ENCODE data around the gene CYB561. TPM values are rescaled to one million over a fixed set of nuclear protein-coding genes. Genes with fewer than 3 reads are reported as not detected.

The CYB561 gene
- total RNA-seq, 1 donor from 2014 or later, result 8.1 TPM

DNA sequence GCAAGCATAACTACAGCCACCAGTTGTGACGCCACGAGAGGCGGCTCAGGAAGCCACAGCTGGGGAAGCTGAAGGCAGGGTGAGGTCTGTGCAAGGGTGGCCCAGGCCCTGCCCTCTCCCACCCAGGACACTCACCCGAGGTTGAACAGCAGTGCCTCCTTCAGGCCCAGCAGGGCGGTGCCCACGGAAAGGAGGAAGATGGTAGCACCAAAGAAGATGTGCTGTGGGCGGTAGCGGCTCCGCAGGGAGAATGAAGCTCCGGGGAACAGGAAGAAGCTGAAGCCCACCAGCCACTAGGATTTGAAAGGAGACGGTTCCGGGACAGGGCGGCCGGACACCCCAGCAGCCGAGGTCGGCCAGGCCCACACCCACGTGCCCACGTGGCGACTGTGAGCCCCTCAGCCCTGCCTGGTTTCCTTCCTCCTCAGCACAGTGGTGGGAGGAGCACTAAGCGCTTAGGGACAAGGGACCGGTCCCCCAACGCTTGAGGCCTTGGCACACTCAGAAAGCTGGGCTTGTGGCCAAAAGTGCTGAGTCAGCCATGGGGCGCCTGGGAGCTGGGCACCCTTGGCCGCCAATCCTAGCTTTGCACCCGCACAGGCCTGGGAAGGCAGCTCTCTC, 11.0 kb downstream of the CYB561 start:
- no peaks in the 10 kb centered on the region for H3K9me3 Mint-ChIP-seq (ENCODE audit: unreplicated experiment)
- H3K4me2 ChIP-seq (ENCODE audit: low read length), result no peak overlapping the region
- TF ChIP-seq, protein P1, sequence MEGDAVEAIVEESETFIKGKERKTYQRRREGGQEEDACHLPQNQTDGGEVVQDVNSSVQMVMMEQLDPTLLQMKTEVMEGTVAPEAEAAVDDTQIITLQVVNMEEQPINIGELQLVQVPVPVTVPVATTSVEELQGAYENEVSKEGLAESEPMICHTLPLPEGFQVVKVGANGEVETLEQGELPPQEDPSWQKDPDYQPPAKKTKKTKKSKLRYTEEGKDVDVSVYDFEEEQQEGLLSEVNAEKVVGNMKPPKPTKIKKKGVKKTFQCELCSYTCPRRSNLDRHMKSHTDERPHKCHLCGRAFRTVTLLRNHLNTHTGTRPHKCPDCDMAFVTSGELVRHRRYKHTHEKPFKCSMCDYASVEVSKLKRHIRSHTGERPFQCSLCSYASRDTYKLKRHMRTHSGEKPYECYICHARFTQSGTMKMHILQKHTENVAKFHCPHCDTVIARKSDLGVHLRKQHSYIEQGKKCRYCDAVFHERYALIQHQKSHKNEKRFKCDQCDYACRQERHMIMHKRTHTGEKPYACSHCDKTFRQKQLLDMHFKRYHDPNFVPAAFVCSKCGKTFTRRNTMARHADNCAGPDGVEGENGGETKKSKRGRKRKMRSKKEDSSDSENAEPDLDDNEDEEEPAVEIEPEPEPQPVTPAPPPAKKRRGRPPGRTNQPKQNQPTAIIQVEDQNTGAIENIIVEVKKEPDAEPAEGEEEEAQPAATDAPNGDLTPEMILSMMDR (IDR thresholded peaks at IDR 0.05; ENCODE audit: insufficient read depth, low read depth, low read length), result no peak
- TF ChIP-seq EZH2 (IDR thresholded peaks at IDR 0.05; ENCODE audit: insufficient read depth, low read length), result no peak

DNA sequence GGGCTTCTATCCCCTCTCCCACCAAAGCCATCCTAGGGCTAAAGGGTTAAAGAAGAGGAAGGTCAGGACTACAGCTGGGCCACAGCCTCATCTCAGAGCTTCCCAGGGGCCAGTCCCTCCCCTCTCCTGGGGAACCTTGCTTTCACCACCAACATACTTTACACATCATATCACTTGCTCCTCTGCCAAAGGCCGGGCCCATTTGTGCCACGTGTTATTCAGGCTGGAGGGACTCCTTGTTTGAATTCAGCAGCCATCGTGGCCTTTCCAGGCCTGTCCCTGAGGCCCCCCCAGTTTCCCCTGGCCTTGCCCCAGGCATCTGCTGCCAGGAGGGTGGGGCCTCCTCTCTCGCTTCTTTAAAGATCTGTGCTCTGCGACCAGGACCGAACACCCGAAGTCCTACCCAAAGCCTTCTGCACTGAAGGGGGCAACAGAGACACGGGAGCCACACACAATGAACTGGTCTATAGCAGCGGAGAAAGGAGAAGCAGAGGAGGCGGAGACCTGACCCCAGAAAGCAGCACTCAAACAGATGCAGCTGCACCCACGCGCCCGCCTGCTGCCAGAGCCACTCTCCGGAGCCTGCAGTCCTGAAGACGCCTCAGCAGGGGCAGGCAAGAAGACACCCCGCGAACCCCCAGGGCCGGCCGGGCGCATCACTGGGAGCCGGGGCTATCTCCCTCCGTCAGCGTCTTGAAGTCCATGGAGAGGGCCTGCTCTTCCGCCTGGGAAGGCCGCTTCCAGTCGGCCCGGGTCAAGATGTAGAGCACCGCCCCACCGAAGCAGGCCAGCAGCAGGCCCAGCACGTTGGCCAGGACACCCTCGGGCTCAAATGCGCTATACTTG, 12.1 kb downstream of the CYB561 start:
- DNase-seq (ENCODE audit: low read depth) (peak; percentile 93), FAIRE-seq (peak; percentile 41)
- TF ChIP-seq EZH2 (IDR thresholded peaks at IDR 0.05; ENCODE audit: insufficient read depth, low read length), result no peak
- TF ChIP-seq, protein P1 (IDR thresholded peaks at IDR 0.05; ENCODE audit: insufficient read depth, low read depth, low read length), result no peak
- no peak overlapping the region for H2AFZ ChIP-seq (ENCODE audit: low read depth, low read length)
- Mint-ChIP-seq H3K4me3 (ENCODE audit: unreplicated experiment) (no peak overlapping the region), H3K36me3 (ENCODE audit: low read depth, unreplicated experiment) (no peaks in the 10 kb centered on the region), H3K9me3 (ENCODE audit: unreplicated experiment) (no peaks in the 10 kb centered on the region), H3K27ac (ENCODE audit: unreplicated experiment) (peak overlapping the region; percentile 63), H3K27me3 (ENCODE audit: low read depth, unreplicated experiment) (no peaks in the 10 kb centered on the region), H3K4me1 (ENCODE audit: low read depth, unreplicated experiment) (peaks cover 10% of the 10 kb centered on the region)
- H3K9me3 ChIP-seq (ENCODE audit: insufficient read depth, low read depth, low read length), result no peaks in the 10 kb centered on the region
- peak overlapping the region; percentile 85 for H3K27ac ChIP-seq (ENCODE audit: low read depth, low read length)
- peak overlapping the region; percentile 68 for H3K4me2 ChIP-seq (ENCODE audit: low read length)
- no peaks in the 10 kb centered on the region for H3K36me3 ChIP-seq (ENCODE audit: insufficient read depth, low read length)
- H3K79me2 ChIP-seq (ENCODE audit: insufficient read depth, low read length), result no peaks in the 10 kb centered on the region
- H3K9ac ChIP-seq (ENCODE audit: low read length), result peak overlapping the region; percentile 74
- H4K20me1 ChIP-seq (ENCODE audit: insufficient read depth, low read length), result peaks cover 7% of the 10 kb centered on the region
- H3K4me1 ChIP-seq (ENCODE audit: insufficient read depth, low read length), result peaks cover 33% of the 10 kb centered on the region
- no peak overlapping the region for H3K4me3 ChIP-seq (ENCODE audit: insufficient read depth, low read depth, low read length)
- no peaks in the 10 kb centered on the region for H3K27me3 ChIP-seq (ENCODE audit: insufficient read depth, low read length)

More for the DNA sequence above, 11.0 kb downstream of the CYB561 start:
- H3K4me1 Mint-ChIP-seq (ENCODE audit: low read depth, unreplicated experiment), result peaks cover 15% of the 10 kb centered on the region
- H3K4me3 Mint-ChIP-seq (ENCODE audit: unreplicated experiment), result no peak overlapping the region
- no peaks in the 10 kb centered on the region for H3K36me3 Mint-ChIP-seq (ENCODE audit: low read depth, unreplicated experiment)
- Histone ChIP-seq H4K20me1 (ENCODE audit: insufficient read depth, low read length) (peaks cover 7% of the 10 kb centered on the region), H3K4me3 (ENCODE audit: insufficient read depth, low read depth, low read length) (no peak overlapping the region), H2AFZ (ENCODE audit: low read depth, low read length) (no peak overlapping the region), H3K9me3 (ENCODE audit: insufficient read depth, low read depth, low read length) (no peaks in the 10 kb centered on the region), H3K27ac (ENCODE audit: low read depth, low read length) (no peak overlapping the region), H3K27me3 (ENCODE audit: insufficient read depth, low read length) (no peaks in the 10 kb centered on the region), H3K79me2 (ENCODE audit: insufficient read depth, low read length) (no peaks in the 10 kb centered on the region), H3K4me1 (ENCODE audit: insufficient read depth, low read length) (peaks cover 33% of the 10 kb centered on the region), H3K36me3 (ENCODE audit: insufficient read depth, low read length) (no peaks in the 10 kb centered on the region), H3K9ac (ENCODE audit: low read length) (no peak overlapping the region)
- H3K27ac Mint-ChIP-seq (ENCODE audit: unreplicated experiment), result no peak overlapping the region
- DNase-seq (ENCODE audit: low read depth) (peak; percentile 27), FAIRE-seq (no peak)
- no peaks in the 10 kb centered on the region for H3K27me3 Mint-ChIP-seq (ENCODE audit: low read depth, unreplicated experiment)
